ENCODE results near the gene ZNF473.

The ZNF473 gene

DNA sequence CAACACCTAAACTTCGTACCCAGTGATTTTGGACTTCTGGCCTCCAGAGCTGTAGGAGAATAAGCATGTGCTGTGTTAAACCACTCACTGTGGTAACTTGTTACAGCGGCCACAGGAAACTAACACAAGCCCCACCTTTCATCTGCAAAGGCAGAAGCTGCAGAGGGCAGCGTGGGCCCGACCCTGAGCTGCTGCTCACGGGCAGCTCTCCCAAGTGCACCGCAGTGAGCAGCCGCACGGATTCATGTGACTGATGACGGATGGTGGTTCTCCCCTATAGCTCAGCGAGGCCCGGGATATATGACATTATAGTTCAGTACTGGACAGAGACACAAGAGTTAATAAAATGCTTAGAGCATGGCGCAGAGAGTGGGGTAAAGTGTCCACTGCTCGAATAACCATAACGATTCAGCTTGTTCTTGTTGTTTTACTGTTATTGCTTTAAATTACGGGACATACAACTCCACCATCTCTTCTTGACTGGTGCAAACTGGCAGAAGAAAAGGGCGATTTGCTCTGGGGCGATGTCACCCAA is 22.5 kb upstream of the ZNF473 start:
- no peak for DNase-seq (ENCODE audit: low read depth, low spot score)

DNA sequence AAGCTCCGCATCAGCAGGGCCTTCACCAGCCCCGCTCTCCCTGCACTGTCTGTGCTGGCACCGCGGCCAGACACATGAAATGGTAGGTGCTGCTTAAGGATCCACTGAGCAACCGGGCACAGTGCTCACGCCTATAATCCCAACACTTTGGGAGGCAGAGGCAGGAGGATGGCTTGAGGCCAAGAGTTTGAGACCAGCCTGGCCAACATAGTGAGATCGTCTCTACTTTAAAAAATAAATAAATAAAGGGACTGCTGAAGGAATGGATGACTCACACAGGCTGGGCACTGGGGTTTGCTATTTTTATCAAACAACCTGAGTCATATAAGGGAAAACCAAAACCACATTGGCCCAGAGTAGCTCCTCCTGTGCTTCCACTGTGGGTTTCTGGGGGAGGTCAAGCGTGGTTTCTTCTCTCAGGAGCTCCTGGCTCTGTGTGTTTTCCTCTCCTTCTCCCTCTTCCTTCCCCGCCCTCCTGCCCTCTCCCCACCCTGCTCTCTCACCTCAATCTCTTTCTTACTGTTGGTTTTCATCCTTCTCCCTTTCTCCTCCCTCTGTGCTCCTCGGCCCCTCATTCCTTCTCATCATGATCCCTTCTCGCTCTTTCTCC is 21.9 kb upstream of the ZNF473 start:
- no peak for DNase-seq (ENCODE audit: low read depth, low spot score)

DNA sequence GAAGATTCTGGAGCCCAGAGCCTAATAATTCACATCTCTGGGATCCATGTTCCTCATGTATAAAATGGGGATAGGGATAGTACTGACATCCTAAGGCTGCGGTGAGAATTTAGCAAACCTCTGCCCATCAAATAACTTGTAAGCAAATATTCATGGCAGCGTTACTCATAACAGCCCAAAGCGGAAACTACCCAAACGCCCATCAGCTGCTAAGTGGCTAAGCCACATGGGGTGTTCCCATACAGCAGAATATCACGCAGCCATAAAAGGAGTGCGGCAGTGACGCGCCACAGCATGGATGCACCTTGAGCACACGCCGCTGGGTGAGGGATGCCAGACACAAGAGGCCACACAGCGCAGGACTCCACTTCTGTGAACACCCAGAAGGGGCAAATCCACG is 20.4 kb upstream of the ZNF473 start:
- DNase-seq (ENCODE audit: low read depth, low spot score): no peak

DNA sequence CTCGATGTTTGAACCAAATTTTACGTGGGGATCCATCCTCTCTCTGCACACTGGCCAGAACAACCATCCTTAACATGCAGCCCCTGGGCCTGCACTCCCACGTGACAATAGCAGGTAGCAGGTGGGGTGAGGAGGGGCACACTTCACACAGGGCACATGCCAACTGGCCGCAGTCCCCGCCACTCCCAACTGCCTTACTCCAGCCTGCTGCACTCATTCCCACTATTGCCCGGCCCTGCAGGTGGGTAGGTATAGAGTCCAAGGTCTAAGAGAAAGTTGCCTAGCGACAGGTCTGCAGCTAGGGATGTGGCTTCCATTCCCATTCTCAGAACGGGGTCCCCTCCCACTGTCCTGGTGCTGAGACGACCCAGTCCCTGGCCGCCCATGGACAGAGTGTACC is 18.6 kb upstream of the ZNF473 start:
- DNase-seq (ENCODE audit: low read depth, low spot score): no peak

DNA sequence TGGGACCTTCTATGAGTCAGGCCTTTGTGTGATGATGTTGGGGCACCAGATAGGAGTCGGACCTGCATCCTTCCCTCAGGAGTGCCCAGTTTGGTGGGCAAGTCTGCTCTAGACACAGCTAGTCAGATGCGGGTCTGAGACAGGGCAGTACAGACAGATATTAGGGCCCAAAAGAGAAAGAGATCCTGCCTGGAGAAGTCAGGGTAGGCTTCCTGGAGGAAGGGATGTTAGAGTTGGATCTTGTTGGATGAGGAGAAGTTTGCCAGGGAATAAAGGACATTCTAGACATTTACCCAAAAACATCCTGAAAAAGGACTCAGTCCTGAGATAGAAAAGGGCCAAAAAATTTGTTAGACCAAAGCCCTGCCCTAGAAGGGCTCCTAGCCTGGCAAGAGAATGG is 17.9 kb upstream of the ZNF473 start:
- no peak for DNase-seq (ENCODE audit: low read depth, low spot score)

DNA sequence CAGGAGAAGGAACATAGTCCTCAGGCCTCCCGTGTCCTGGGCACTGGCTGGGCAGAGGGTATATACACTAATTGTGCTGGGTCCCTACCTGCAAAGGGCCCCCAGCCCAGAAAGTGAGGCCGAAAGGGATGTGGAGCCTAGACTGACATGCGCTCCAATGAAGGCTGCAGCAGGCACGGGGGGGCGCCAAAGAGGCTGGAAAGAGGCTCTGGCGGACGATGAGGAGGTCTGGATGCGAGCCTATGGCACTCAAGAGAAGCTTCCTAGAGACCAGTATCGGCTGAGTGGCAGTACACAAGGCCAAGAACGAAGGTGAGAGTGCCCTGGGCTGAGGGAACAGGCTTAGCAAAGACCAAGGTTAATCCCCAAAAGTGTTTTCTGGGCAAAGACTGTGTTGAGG is 17.3 kb upstream of the ZNF473 start:
- no peak for DNase-seq (ENCODE audit: low read depth, low spot score)

DNA sequence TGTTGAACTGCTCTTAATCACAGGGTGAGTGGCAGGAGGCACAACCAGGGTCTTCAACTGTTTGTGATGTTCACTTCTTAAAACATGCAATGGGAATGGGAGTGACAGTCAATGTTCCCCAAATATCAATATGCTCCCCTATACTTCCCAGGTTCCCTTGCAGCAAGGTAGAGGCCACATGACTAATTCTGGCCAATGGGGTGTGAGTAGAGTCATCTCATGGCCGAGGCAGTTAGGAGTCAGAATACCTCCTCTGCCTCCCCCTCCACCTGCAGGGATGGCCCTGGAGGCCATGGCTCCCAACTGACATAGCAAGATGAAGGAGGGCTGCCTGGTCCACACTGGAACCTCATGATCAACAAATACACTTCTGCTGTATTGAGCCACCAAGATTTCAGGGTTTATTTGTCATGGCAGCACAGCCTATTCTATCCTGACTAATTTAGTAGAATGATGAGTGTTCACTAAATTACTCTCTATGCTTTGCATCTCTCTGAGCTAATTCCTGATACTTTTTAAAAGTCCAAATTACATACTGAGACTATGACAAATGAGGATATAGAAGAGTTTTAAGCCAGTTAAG is 9.5 kb upstream of the ZNF473 start:
- no peak for DNase-seq (ENCODE audit: low read depth, low spot score)

DNA sequence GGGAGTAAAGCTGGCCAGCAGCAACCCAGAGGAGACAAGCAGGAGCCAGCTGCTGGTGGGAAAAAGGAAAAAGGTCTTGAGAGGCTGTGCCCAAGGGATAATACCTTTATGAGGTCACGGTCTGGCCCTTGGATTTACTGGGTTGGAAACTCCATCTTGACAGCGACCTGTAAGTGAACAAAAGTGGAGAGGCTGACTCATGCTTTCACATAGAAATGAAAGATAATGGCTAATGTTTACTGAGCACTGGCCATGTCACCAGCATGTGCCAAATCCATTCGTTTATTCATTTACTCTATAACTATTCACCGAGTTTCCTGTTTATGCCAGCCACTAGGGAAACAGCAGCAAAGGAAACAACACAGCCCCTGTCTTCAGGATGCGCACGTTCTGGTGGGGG is 5.3 kb upstream of the ZNF473 start:
- no peak for DNase-seq (ENCODE audit: low read depth, low spot score)

DNA sequence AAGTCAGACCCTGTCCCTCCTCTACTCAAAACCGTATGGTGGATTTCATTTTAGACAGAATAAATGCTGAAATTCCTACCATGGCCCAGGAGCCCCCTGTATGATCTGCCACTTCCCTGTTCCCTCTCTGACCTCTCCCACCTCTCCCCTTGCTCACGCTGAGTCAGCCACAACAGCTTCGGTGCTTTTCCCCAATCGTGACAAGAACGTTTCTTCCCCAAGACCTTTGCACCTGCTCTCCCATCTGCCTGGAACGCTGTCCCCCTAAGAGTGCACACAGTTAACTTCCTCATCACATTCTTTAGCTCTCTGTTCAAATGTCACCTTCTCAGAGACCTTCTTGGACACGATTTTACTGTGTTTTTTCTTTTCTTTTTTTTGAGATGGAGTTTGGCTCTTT is 3.0 kb upstream of the ZNF473 start:
- no peak for DNase-seq (ENCODE audit: low read depth, low spot score)

DNA sequence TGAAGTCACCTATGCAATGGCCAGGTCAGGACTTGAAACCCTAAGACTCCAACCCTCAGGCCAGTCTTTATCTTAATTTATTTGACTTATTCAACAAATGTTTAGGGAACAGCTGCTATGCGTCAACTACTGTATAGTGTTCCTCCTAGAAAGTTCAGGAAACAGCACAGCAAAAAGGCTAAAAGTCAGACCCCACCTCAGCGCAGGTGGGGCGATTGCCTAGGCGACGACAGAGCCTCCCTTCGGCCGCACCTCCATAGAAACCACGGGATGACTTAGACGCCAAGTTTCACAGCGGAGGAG is 1.1 kb upstream of the ZNF473 start:
- DNase-seq (ENCODE audit: low read depth, low spot score): no peak

DNA sequence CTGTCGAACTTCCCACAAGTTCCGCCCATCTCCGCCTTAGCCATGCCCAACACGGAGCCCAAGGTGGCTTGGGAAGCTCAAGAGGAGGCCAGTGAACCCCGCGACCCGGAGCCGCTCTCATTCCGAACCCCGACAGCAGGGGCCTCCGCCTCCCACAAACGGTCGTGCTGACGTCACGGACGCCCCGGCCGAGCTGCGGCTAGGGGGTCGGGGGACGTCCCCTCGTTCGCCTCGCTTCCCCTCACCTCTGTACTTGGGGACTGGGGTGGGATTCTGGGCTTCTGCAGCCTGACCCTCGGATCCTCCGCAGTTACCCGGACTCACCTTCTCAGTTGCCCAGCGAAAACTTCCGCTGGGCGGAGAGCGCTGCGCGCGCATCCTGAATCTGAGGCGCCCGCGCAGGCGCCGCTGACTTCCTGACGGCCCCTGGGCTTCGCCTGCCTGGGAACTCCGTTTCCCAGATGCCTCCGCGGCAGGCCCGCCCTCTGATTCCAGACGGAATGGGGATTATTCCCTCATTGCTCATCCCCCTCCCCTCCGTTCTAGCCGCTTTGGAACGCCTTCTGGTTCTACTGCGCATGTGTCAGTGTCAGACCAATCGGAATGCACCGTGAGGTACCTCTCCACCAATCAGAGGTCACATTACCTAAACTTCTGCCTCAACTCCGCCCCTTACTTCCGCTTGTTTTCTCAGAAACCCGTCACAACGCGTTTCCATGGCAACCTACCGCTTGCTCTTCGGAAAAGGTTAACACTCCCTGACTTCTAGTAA is 597 bp upstream of the ZNF473 start, which contains the start of gene VRK3:
VRK3 (minus strand) TSS at position 351 of the 772 bp plus-strand sequence. CDS start 9,210 bp downstream, outside the sequence.
- peak; percentile 91 for DNase-seq (ENCODE audit: low read depth, low spot score)

DNA sequence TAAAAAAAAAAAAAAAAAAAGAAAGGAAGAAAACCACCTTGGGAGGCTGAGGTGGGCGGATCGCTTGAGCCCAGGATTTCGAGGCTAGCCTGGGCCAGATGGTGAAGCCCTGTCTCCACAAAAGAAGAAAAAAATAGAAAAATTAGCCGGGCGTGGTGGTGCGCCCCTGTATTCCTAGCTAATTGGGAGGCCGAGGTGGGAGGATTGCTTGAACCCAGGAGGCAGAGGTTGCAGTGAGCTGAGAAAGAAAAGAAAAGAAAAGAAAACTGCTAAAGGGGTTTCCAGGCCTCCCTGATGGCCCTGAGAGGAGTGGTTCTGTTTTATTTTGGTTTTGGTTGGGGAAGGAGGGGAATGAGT is 723 bp downstream of the ZNF473 start:
- no peak for DNase-seq (ENCODE audit: low read depth, low spot score)

DNA sequence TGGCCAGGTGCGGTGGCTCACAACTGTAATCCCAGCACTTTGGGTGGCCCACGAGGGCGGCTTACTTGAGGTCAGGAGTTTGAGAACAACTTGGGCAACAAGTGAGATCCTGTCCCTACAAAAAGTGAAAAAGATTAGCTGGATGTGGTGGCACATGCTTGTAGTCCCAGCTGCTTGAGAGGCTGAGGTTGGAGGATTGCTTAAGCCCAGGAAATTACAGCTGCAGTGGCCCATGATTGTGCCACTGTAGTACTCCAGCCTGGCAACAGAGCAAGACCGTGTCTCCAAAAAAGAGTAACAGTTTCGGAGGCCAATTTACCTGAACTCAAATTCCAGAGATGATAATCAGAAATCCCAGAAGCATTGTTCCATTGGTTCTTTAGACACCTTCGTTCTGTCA is 4.4 kb downstream of the ZNF473 start:
- DNase-seq (ENCODE audit: low read depth, low spot score): no peak

DNA sequence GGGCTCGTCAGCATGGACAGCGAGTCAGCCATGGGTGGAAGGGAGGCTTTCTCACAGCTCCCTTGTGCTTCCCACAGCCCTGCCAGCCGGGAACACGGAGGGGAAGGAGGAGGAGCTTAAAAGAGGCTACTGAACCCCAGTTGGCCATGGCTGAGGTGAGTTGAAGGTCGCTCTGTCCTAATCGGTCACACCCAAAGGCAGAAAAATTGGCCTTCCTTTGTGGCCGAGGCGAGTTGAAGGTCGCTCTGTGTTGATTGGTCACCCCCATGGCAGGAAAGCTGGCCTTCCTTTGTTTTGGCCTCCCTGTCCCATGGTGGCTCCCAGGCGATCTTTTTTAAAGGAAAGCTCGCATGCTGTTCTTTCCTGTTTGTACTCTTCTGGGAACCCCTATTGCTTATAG is 5.1 kb downstream of the ZNF473 start:
- DNase-seq (ENCODE audit: low read depth, low spot score): no peak

DNA sequence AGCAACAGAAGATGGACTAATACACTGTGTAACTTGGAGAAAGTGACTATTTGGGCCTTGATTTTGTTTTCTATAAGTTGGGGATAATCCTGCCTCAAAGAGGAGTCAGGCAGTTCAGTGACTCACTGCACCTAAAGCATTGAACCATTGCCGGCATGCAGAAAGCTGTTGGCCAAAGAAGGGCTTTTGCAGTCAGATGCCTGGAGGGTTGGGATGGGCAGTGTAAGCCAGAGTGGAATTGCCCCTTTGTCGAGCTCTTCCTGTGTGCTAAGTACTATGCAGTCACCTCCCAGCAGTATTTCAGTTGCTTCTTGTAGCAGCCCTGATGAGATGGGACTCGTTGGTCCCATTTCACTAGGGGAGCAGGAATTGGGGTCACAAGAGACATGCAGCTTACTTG is 11.1 kb downstream of the ZNF473 start:
- no peak for DNase-seq (ENCODE audit: low read depth, low spot score)

DNA sequence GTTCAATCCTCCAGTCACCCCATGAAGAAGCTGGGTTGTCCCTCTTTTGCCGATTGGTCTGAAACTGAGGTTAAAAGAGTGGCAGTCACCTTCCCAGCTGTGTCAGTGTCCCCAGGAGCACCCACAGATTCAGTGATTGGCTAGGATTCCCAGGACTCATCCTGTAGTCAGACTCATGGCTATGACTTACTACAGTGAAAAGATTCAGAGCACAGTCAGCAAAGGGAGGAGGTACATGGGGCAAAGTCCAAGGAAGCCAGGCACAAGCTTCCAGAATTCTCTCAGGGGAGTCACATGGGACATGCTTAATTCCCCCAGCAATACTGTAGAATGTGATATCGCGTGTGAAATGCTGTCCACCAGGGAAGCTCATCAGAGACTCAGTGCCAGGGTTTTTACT is 14.2 kb downstream of the ZNF473 start:
- no peak for DNase-seq (ENCODE audit: low read depth, low spot score)

DNA sequence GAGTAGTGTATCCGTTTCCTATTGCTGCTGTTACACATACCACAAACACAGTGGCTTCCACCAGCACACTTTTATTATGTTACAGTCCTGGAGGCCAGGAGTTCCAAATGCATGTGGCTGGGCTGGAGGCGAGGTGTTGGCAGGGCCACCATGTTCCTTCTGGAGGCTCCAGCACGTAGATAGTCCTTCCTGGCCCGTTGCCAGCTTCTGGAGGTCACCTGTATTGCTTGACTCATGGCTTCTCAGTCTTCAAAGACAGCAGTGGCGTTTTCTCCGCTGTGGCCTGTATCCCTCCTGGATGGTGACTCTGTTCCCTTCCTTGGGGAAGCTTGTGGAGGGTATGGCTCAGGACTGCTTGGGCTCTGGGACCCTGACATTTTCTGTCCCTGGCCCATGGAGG is 15.2 kb downstream of the ZNF473 start:
- no peak for DNase-seq (ENCODE audit: low read depth, low spot score)

DNA sequence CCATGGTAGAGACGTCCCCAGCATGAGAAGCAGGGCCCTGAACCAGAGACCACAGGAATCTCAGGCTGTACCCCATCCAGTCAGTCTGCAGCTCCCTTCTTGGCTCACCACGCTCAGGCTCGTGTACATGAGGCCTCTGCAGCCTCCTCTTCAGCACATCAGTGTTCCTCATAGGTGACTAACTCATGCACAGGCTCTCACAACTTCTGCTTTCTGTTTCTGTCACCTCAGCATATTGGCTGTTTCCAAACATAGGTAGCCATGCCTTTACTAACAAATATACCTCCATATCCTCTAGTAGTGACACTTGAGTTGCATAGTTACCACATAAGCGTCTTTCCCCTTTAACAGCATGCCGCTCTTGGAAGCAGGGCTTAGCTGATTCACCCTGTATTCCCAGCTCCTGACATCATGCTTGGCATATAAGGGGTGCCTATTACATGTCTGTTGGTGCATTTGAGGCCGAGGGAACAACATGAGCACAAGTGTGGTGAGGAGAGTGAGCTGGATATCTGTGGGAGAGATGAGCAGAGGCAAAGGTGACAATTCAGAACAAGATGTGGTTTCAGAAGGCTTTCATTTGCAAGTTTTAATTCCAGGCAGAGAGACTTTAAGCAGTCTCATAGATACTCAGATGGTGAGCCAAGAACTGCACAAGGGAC is 16.7 kb downstream of the ZNF473 start:
- no peak for DNase-seq (ENCODE audit: low read depth, low spot score)

DNA sequence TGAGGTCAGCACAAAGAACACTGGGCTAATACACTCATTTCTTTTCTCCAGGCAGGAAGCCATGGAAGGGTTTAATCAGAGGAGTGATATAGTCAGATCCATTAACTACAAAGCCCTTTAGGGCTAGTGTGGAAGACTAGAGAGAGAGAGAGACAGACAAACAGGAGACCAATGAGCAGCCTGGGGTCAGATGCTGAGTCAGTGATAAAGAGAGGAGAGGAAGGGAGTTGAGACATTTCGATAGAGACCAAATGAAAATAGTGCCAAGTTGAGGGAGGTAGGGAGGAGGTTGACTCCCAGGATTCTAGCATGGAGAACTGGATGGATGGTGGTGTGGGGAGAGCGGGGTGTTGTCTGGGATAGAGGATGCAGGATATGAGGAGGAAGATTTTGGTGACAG is 18.2 kb downstream of the ZNF473 start:
- no peak for DNase-seq (ENCODE audit: low read depth, low spot score)

DNA sequence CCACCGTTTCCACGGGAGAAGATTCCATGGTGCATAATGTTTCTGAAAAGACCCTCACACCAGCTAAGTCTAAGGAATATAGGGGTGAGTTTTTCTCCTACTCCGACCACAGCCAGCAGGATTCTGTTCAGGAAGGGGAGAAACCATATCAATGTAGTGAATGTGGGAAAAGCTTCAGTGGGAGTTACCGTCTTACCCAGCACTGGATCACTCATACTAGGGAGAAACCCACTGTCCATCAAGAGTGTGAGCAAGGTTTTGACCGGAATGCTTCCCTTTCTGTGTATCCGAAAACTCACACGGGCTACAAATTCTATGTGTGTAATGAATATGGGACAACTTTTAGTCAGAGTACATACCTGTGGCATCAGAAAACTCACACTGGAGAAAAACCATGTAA is 19.1 kb downstream of the ZNF473 start:
- DNase-seq (ENCODE audit: low read depth, low spot score): no peak

DNA sequence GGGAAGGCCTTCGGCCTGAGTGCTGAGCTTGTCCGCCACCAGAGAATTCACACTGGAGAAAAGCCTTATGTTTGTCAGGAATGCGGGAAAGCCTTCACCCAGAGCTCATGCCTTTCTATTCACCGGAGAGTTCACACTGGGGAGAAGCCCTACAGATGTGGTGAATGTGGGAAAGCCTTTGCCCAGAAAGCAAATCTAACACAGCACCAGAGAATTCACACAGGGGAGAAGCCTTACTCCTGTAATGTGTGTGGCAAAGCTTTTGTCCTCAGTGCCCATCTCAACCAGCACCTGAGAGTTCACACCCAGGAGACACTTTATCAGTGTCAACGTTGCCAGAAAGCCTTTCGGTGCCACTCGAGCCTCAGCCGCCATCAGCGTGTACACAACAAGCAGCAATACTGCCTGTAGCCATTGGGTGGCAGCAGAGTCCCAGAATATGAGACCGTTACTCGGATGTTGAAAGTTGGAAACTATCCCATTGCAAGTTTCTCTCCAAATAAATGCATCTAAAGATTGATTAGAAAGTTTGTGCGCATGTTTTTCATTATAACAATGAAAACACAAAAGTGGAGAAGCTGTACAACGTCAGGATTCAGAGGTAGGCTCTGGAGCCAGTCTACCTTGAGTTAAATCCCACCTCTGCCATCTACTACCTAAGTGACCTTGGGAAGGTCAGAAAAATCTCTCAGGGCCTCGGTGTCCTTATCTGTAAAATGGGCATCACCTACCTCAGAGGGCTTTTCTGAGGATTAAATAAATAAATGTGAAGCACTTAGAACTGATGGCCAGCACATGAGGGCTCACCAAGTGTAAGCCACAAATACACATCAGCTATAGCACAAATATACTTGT is 21.1 kb downstream of the ZNF473 start:
- DNase-seq (ENCODE audit: low read depth, low spot score): peak; percentile 23

DNA sequence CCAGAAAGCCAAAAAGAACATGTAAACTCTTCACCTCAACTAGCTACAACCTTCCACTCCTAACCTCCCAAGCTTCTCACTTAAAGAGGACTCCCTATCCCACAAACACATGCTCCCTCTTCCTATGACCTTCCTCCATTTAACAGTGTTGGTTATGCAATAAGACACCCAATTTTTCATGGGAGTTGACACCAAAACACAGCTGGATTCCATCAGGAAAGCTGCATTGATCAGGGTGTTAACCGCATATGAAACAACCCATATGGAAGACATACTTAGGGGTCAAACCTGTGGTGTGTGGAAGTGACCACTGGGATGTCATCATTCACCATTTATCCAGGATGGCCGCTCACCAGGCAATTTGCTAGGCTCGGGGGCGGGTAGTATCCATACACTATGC is 21.9 kb downstream of the ZNF473 start:
- no peak for DNase-seq (ENCODE audit: low read depth, low spot score)
